CD14-positive monocyte (primary cell): Measurements from ENCODE around the gene SPATS2L. TPM values are rescaled to one million over a fixed set of nuclear protein-coding genes. Genes with fewer than 3 reads are reported as not detected.

Experiments used
- DNase-seq, 3 donors: peaks; one replicate each; pipeline ENCODE4 v3.0.0-alpha.2; 2011 to 2022
- H2AFZ ChIP-seq: 2 replicates; pipeline ENCODE4 v1.6.0; 2012; ENCODE audit warnings: mild to moderate bottlenecking, low read depth, low read length, inconsistent platforms; ENCODE audit not compliant: insufficient read depth, poor library complexity, severe bottlenecking
- H3K27ac ChIP-seq, 2 donors: 1 replicate in 1 of 2; 2 replicates in 1 of 2; pipeline ENCODE4 v1.5.1; 2012 to 2013; ENCODE audit warnings: low read length in 2 of 2, control low read depth in 1 of 2, inconsistent platforms in 1 of 2, low read depth in 1 of 2, mild to moderate bottlenecking in 1 of 2
- H3K27me3 ChIP-seq, 2 donors: one replicate each; pipeline versions ENCODE4 v1.6.0 to v1.6.1; 2011 to 2013; ENCODE audit warnings: low read length in 2 of 2; ENCODE audit not compliant: control insufficient read depth in 2 of 2, insufficient read depth in 2 of 2
- H3K36me3 ChIP-seq, 2 donors: replicated peaks in 1 of 2; 1 replicate in 1 of 2; 2 replicates in 1 of 2; pipeline versions ENCODE4 v1.5.1 to v1.6.1; 2012 to 2013; ENCODE audit warnings: low read length in 2 of 2, control low read depth in 1 of 2, inconsistent platforms in 1 of 2, mild to moderate bottlenecking in 1 of 2; ENCODE audit not compliant: insufficient read depth in 2 of 2, control insufficient read depth in 1 of 2
- H3K4me1 ChIP-seq, 2 donors: 1 replicate in 1 of 2; 2 replicates in 1 of 2; pipeline versions ENCODE4 v1.5.1 to v1.6.1; 2012 to 2013; ENCODE audit warnings: low read length in 2 of 2, control low read depth in 1 of 2, inconsistent platforms in 1 of 2, mild to moderate bottlenecking in 1 of 2, moderate library complexity in 1 of 2; ENCODE audit not compliant: insufficient read depth in 2 of 2, control insufficient read depth in 1 of 2
- H3K4me2 ChIP-seq: replicated peaks from 2 replicates; pipeline ENCODE3; 2012; ENCODE audit warnings: low read length, moderate library complexity, mild to moderate bottlenecking; ENCODE audit not compliant: poor library complexity, severe bottlenecking; ENCODE audit errors: extremely low read depth
- H3K4me3 ChIP-seq, 3 experiments: fragments of 200-600 bp in 1 of 3; sonication (generic) in 1 of 3; replicated peaks in 1 of 3; 1 replicate in 2 of 3; 2 replicates in 1 of 3; pipeline ENCODE4 v1.5.1; 2011 to 2013; ENCODE audit warnings: low read length in 3 of 3, mild to moderate bottlenecking in 3 of 3, control low read depth in 2 of 3, low read depth in 2 of 3, inconsistent platforms in 1 of 3, moderate library complexity in 1 of 3
- H3K79me2 ChIP-seq: 2 replicates; pipeline ENCODE4 v1.6.0; 2012; ENCODE audit warnings: mild to moderate bottlenecking, control low read depth, inconsistent platforms, low read length, moderate library complexity; ENCODE audit not compliant: insufficient read depth
- H3K9ac ChIP-seq: 2 replicates; pipeline ENCODE4 v1.6.0; 2017; ENCODE audit warnings: low read length, mild to moderate bottlenecking; ENCODE audit not compliant: insufficient read depth, poor library complexity, severe bottlenecking
- H3K9me3 ChIP-seq, 2 donors: replicated peaks in 1 of 2; 1 replicate in 1 of 2; 2 replicates in 1 of 2; pipeline versions ENCODE4 v1.5.1 to v1.6.1; 2012 to 2013; ENCODE audit warnings: low read length in 2 of 2, control low read depth in 1 of 2; ENCODE audit not compliant: control insufficient read depth in 1 of 2, insufficient read depth in 1 of 2
- H4K20me1 ChIP-seq: 2 replicates; pipeline ENCODE4 v1.6.0; 2012; ENCODE audit warnings: mild to moderate bottlenecking, low read length, control low read depth, moderate library complexity; ENCODE audit not compliant: insufficient read depth
- H3K27ac Mint-ChIP-seq, 7 donors: one replicate each; pipeline ENCODE4 v1.8.0; 2020; ENCODE audit warnings: mild to moderate bottlenecking in 7 of 7, mixed read lengths in 7 of 7, moderate library complexity in 6 of 7, inconsistent platforms in 2 of 7
- H3K27me3 Mint-ChIP-seq, 3 donors: one replicate each; pipeline ENCODE4 v1.8.0; 2021 to 2022; ENCODE audit warnings: low read depth in 3 of 3, mild to moderate bottlenecking in 3 of 3, mixed read lengths in 3 of 3, moderate library complexity in 3 of 3, inconsistent platforms in 1 of 3
- H3K36me3 Mint-ChIP-seq, 2 donors: one replicate each; pipeline ENCODE4 v1.8.0; 2020; ENCODE audit warnings: mixed read lengths in 2 of 2, inconsistent platforms in 1 of 2, mild to moderate bottlenecking in 1 of 2
- H3K4me1 Mint-ChIP-seq: one replicate; pipeline ENCODE4 v1.8.0; 2020; ENCODE audit warnings: mild to moderate bottlenecking, mixed read lengths
- H3K4me3 Mint-ChIP-seq, 2 donors: one replicate each; pipeline ENCODE4 v1.8.0; 2020; ENCODE audit warnings: mild to moderate bottlenecking in 2 of 2, mixed read lengths in 2 of 2, moderate library complexity in 1 of 2
- H3K9me3 Mint-ChIP-seq, 7 donors: one replicate each; pipeline ENCODE4 v1.8.0; 2020 to 2022; ENCODE audit warnings: mixed read lengths in 7 of 7, mild to moderate bottlenecking in 6 of 7, moderate library complexity in 6 of 7, inconsistent platforms in 2 of 7
- CTCF ChIP-seq: fragments of 200-600 bp; IDR thresholded peaks from one replicate; pipeline ENCODE4 v1.8.0; 2022; ENCODE audit warnings: antibody characterized with exemption, mild to moderate bottlenecking
- WGBS: methylation state at CpG from one replicate; pipeline ENCODE4 v1.1.5; 2013; ENCODE audit warnings: missing lambda C conversion rate; ENCODE audit not compliant: insufficient coverage; 5-methylcytosine and 5-hydroxymethylcytosine counted together
- intact Hi-C, 2 donors: fragments of 100-400 bp; cut with micrococcal nuclease; formaldehyde crosslinking; loops; one replicate each; pipeline versions ENCODE4 v1.15.0 to v1.15.1; 2023
- polyA plus RNA-seq, 3 donors: library from polyadenylated mRNA; depleted of rRNA in 1 of 3; unstranded in 2 of 3; stranded (reverse) in 1 of 3; fragments of 300-500 nt in 2 of 3; fragments of >200 nt in 1 of 3; fragmentation: Illumina TruSeq in 2 of 3; gene quantifications; 1 replicate in 2 of 3; 2 replicates in 1 of 3; pipeline ENCODE4 v1.2.3, GENCODE V29; 2012 to 2021

Gene SPATS2L
- polyA plus RNA-seq, 3 donors, result 2.7 to 5.2 (median 3.2) TPM

- Histone ChIP-seq H3K4me2 (no peak overlapping the region), H4K20me1 (no peaks in the 10 kb centered on the region), H3K36me3 (no peaks in the 10 kb centered on the region), H3K4me3 (no peak overlapping the region), H3K9me3 (no peaks in the 10 kb centered on the region), H3K4me1 (peaks cover 10 to 14% of the 10 kb centered on the region in 2 donors), H3K79me2 (no peaks in the 10 kb centered on the region), H3K27ac (no peak overlapping the region), H3K9ac (no peak overlapping the region), H3K27me3 (peaks cover 4 to 18% of the 10 kb centered on the region in 2 donors), H2AFZ (no peak overlapping the region)
- intact Hi-C loops, result no loop called here
- H3K4me1 Mint-ChIP-seq, result peaks cover 14% of the 10 kb centered on the region
- no peak overlapping the region for H3K27ac Mint-ChIP-seq
- 80% methylated on average over 2 of the region's 9 CpGs for WGBS
- H3K4me3 Mint-ChIP-seq, result no peak overlapping the region
- peak in 1 of 3 donors; percentile 10 for DNase-seq
- H3K36me3 Mint-ChIP-seq, result peaks cover 0 to 4% of the 10 kb centered on the region in 2 donors
- peaks cover 12 to 22% (median 14%) of the 10 kb centered on the region in 3 donors for H3K27me3 Mint-ChIP-seq
- H3K9me3 Mint-ChIP-seq, result peaks cover 0 to 2% (median 0%) of the 10 kb centered on the region in 7 donors
- no peak for TF ChIP-seq CTCF
These were observed 3.4 kb upstream of the SPATS2L start for GRCh38 chr2:200302940-200303727.

- Histone ChIP-seq H4K20me1 (no peaks in the 10 kb centered on the region), H3K4me2 (peak overlapping the region; percentile 90), H3K4me3 (peak overlapping the region; percentile 50 to 85 (median 78)), H3K27me3 (peaks cover 4 to 26% of the 10 kb centered on the region in 2 donors), H3K9ac (peak overlapping the region; percentile 32), H3K27ac (no peak overlapping the region), H3K79me2 (peaks cover 10% of the 10 kb centered on the region), H2AFZ (peak overlapping the region; percentile 91), H3K36me3 (no peaks in the 10 kb centered on the region), H3K9me3 (no peaks in the 10 kb centered on the region), H3K4me1 (peaks cover 10 to 14% of the 10 kb centered on the region in 2 donors)
- Mint-ChIP-seq H3K4me1 (peaks cover 17% of the 10 kb centered on the region), H3K27me3 (peaks cover 13 to 23% (median 21%) of the 10 kb centered on the region in 3 donors), H3K9me3 (peaks cover 0 to 2% (median 0%) of the 10 kb centered on the region in 7 donors), H3K36me3 (peaks cover 0 to 7% of the 10 kb centered on the region in 2 donors), H3K4me3 (peak overlapping the region; percentile 92 to 97), H3K27ac (peak overlapping the region in 1 of 7 donors; percentile 76)
- peak in 1 of 3 donors; percentile 7 for DNase-seq
- 1% methylated on average over 11 of the region's 14 CpGs for WGBS
- intact Hi-C loops, result no loop called here
- TF ChIP-seq CTCF, result no peak
These were observed 697 bp upstream of the SPATS2L start for GRCh38 chr2:200305797-200306195.
